MCF 10A (cell line): ENCODE results near the gene ERI2. TPM values are rescaled to one million over a fixed set of nuclear protein-coding genes. Genes with fewer than 3 reads are reported as not detected.

ENCODE experiments used
- BruUV-seq: library from RNA; stranded (reverse); fragments of 400-500 nt; replicated peaks from 2 replicates; lab custom pipeline; 2021; lab: Mats Ljungman, UMichigan
- CTCF ChIA-PET: fragments of 300-600 bp; sonication (Branson Sonifier 250); formaldehyde crosslinking; extraction: SDS; loops from one replicate; lab custom pipeline; 2021; ENCODE audit warnings: antibody characterized with exemption, inconsistent platforms; lab: Yijun Ruan, JAX
- POLR2A ChIA-PET: fragments of 300-600, 350-650 bp; sonication (Branson Sonifier 250); formaldehyde crosslinking; extraction: SDS; loops from one replicate; lab custom pipeline; 2020; ENCODE audit warnings: antibody characterized with exemption, inconsistent platforms; lab: Yijun Ruan, JAX
- DNase-seq: peaks from one replicate; pipeline ENCODE4 v3.0.0-alpha.2; 2018; ENCODE audit not compliant: unreplicated experiment
- H3K27ac Mint-ChIP-seq: one replicate; pipeline ENCODE4 v1.8.0; 2022; ENCODE audit warnings: mild to moderate bottlenecking, low read depth, mixed read lengths; ENCODE audit not compliant: unreplicated experiment
- H3K27me3 Mint-ChIP-seq: one replicate; pipeline ENCODE4 v1.8.0; 2022; ENCODE audit warnings: mixed read lengths; ENCODE audit not compliant: insufficient read depth, unreplicated experiment
- H3K36me3 Mint-ChIP-seq: one replicate; pipeline ENCODE4 v1.8.0; 2022; ENCODE audit warnings: mild to moderate bottlenecking, moderate library complexity, mixed read lengths; ENCODE audit not compliant: insufficient read depth, unreplicated experiment
- H3K4me1 Mint-ChIP-seq: one replicate; pipeline ENCODE4 v1.8.0; 2022; ENCODE audit warnings: mixed read lengths; ENCODE audit not compliant: insufficient read depth, unreplicated experiment
- H3K4me3 Mint-ChIP-seq: one replicate; pipeline ENCODE4 v1.8.0; 2022; ENCODE audit warnings: mild to moderate bottlenecking, moderate library complexity, mixed read lengths; ENCODE audit not compliant: unreplicated experiment
- H3K9me3 Mint-ChIP-seq: one replicate; pipeline ENCODE4 v1.8.0; 2022; ENCODE audit warnings: mixed read lengths; ENCODE audit not compliant: unreplicated experiment
- intact Hi-C: fragments of 100-400 bp; cut with micrococcal nuclease; formaldehyde crosslinking; loops from 2 replicates; pipeline ENCODE4 v1.14.1; 2022
- total RNA-seq: library from RNA; stranded (reverse); gene quantifications from 2 replicates; pipeline ENCODE4 v1.2.3, GENCODE V29; 2022
- TF ChIP-seq, protein P1 (sequence below): fragments of 200-600 bp; IDR thresholded peaks from one replicate; pipeline ENCODE4 v1.8.0; 2022; ENCODE audit warnings: antibody characterized with exemption, mild to moderate bottlenecking; ENCODE audit not compliant: unreplicated experiment

ERI2 gene
- total RNA-seq, 1 experiment from 2014 or later: 26.8 TPM

DNA sequence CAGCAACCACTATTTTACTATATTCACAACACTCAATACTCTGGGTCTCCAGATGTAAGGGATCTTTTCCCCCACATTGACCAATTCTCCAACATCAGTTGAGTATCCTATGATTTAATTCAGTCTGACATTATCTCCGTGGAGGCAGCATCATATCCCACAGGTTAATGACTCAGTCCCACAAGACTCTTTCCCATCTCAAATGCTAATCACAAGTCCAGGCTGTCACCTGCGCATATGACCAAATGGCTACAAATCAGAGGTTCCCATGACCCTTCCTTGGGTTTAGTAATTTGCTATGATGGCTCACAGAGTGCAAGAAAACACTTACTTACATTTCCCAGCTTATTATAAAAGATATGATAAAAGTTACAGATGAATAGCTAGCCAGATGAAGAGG, 23.8 kb downstream of the ERI2 start:
- DNase-seq: no peak
- H3K27ac Mint-ChIP-seq: no peak overlapping the region
- H3K9me3 Mint-ChIP-seq: no peaks in the 10 kb centered on the region
- BruUV-seq: no TSS peak
- TF ChIP-seq, protein P1, sequence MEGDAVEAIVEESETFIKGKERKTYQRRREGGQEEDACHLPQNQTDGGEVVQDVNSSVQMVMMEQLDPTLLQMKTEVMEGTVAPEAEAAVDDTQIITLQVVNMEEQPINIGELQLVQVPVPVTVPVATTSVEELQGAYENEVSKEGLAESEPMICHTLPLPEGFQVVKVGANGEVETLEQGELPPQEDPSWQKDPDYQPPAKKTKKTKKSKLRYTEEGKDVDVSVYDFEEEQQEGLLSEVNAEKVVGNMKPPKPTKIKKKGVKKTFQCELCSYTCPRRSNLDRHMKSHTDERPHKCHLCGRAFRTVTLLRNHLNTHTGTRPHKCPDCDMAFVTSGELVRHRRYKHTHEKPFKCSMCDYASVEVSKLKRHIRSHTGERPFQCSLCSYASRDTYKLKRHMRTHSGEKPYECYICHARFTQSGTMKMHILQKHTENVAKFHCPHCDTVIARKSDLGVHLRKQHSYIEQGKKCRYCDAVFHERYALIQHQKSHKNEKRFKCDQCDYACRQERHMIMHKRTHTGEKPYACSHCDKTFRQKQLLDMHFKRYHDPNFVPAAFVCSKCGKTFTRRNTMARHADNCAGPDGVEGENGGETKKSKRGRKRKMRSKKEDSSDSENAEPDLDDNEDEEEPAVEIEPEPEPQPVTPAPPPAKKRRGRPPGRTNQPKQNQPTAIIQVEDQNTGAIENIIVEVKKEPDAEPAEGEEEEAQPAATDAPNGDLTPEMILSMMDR: no peak
- H3K36me3 Mint-ChIP-seq: peaks cover 6% of the 10 kb centered on the region
- CTCF ChIA-PET: interaction anchor here (0.6 to 1.0 kb wide), 2 partner anchors 9 to 533 kb away, joined by 3 to 5 read pairs; no protein-coding TSS in a partner anchor
- POLR2A ChIA-PET: no interaction called here
- no peaks in the 10 kb centered on the region for H3K4me1 Mint-ChIP-seq
- no peak overlapping the region for H3K4me3 Mint-ChIP-seq
- no peaks in the 10 kb centered on the region for H3K27me3 Mint-ChIP-seq
- intact Hi-C loops: no loop called here

- Mint-ChIP-seq H3K36me3 (peaks cover 6% of the 10 kb centered on the region), H3K4me1 (no peaks in the 10 kb centered on the region)
- TF ChIP-seq, protein P1: no peak
Measured at GRCh38 chr16:20781697-20782096, 24.6 kb downstream of the ERI2 start.

GRCh38 chr16:20774703-20775362, 31.4 kb downstream of the ERI2 start:
- POLR2A ChIA-PET: no interaction called here
- CTCF ChIA-PET: interaction anchor here (0.6 to 1.2 kb wide), 6 partner anchors 10 to 1559 kb away, joined by 3 to 5 read pairs (median 4); no protein-coding TSS in a partner anchor
- BruUV-seq: no TSS peak
- intact Hi-C loops: no loop called here
- TF ChIP-seq, protein P1: peak; percentile 66
- Mint-ChIP-seq H3K27ac (no peak overlapping the region), H3K27me3 (no peaks in the 10 kb centered on the region), H3K36me3 (no peaks in the 10 kb centered on the region), H3K4me1 (no peaks in the 10 kb centered on the region), H3K9me3 (peaks cover 8% of the 10 kb centered on the region), H3K4me3 (no peak overlapping the region)
- peak; percentile 81 for DNase-seq

More at GRCh38 chr16:20781697-20782096, 24.6 kb downstream of the ERI2 start:
- Mint-ChIP-seq H3K27me3 (no peaks in the 10 kb centered on the region), H3K4me3 (no peak overlapping the region), H3K9me3 (no peaks in the 10 kb centered on the region), H3K27ac (no peak overlapping the region)
- no peak for DNase-seq
- CTCF ChIA-PET: no interaction called here
- no TSS peak for BruUV-seq
- intact Hi-C loops: no loop called here
- POLR2A ChIA-PET: no interaction called here

DNA sequence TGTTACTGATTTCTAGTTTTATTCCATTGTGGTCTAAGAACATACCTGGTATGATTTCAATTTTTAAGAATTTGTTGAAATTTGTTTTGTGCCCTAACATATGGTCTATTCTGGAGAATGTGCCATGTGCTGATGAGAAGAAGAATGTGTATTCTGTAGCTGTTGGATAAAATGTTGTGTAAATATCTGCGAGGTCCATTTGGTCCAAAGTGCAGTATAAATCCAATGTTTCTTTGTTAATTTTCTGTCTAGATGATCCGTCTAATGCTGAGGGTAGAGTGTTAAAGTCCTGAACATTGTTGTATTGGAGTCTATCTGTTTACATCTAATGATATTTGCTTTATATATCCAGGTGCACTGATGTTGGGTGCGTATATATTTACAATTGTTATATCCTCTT, 32.6 kb downstream of the ERI2 start:
- Mint-ChIP-seq H3K27me3 (no peaks in the 10 kb centered on the region), H3K9me3 (peaks cover 8% of the 10 kb centered on the region), H3K27ac (no peak overlapping the region), H3K4me3 (no peak overlapping the region), H3K36me3 (no peaks in the 10 kb centered on the region), H3K4me1 (no peaks in the 10 kb centered on the region)
- no peak for DNase-seq
- BruUV-seq: no TSS peak
- POLR2A ChIA-PET: interaction anchor here (0.7 kb wide), 1 partner anchor 718 kb away, joined by 3 read pairs; no protein-coding TSS in a partner anchor
- intact Hi-C loops: no loop called here
- TF ChIP-seq, protein P1: no peak
- CTCF ChIA-PET: interaction anchor here (0.6 to 1.2 kb wide), 8 partner anchors 9 to 388 kb away, joined by 3 to 4 read pairs (median 3); no protein-coding TSS in a partner anchor
